Femur (tissue), 1 donor: Measurements from ENCODE around the gene PRLR.
A peak's percentile ranks its signal among the peaks of the same experiment; 100 is the strongest.
"Not testable (repeated sequence)": the region's sequence is repeated elsewhere in the genome, so short reads cannot be mapped to it uniquely, and the experiment has no call there.

Source experiments
- DNase-seq: peaks from one replicate; pipeline ENCODE4 v3.0.0-alpha.2; 2017

The PRLR gene

GRCh38 chr5:35122819-35123218 lies 107.5 kb downstream of the PRLR start:
- no peak for DNase-seq

GRCh38 chr5:35120715-35121114 lies 109.6 kb downstream of the PRLR start:
- no peak for DNase-seq

DNA sequence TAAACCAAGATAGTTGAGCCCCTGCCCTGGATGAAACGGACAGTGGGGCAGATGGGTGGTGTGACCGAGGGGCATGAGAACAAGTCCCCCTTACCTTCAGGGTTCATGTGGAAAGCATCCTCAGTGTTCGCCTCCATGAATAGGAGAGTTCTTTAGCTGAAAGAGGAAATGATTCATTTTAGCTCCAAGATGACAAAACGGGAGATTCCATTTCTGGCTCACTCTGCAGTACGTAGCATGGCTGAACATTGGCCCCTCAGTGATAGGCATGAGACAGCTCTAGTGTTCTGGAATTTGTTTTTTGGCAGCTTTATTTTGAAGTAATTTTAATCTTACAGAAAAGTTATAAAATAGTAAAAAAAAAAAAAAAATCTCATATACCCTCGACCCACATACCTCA lies 112.3 kb downstream of the PRLR start:
- DNase-seq = no peak

GRCh38 chr5:35115920-35116319 lies 114.4 kb downstream of the PRLR start:
- DNase-seq = no peak

DNA sequence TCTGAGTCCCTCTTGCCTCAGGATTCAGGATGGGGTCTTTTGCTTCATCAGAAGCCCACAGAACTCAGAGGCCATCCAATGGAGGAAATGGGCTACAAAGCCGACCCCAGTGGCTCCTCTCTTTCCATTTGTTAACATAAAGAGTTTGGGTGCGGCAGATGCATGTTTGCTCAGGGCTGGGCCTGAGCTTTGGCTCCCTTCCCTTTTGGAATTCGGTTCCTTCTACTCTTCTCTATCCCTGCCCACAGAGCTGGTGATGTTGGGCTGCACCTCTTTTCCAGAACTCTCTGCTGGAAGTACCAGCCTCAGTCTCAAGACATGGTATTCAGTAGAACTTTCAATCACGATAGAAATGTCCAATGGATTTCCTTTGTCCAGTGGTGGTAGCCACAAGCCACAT lies 115.6 kb downstream of the PRLR start:
- DNase-seq = no peak

GRCh38 chr5:35112300-35112699 lies 118.0 kb downstream of the PRLR start:
- DNase-seq = no peak

DNA sequence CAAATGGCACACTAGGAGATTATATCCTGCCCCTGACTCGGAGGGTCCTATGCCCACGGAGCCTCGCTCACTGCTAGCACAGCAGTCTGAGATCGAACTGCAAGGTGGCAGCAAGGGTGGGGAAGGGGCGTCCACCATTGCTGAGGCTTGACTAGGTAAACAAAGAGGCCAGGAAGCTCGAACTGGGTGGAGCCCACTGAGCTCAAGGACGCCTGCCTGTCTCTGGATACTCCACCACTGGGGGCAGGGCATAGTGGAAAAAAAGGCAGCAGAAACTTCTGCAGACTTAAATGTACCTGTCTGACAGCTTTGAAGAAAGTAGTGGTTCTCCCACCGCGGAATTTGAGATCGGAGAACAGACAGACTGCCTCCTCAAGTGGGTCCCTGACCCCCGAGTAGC lies 125.7 kb downstream of the PRLR start:
- DNase-seq = not testable (repeated sequence)

- no peak for DNase-seq
Observed at GRCh38 chr5:35103637-35104299, 126.5 kb downstream of the PRLR start.

DNA sequence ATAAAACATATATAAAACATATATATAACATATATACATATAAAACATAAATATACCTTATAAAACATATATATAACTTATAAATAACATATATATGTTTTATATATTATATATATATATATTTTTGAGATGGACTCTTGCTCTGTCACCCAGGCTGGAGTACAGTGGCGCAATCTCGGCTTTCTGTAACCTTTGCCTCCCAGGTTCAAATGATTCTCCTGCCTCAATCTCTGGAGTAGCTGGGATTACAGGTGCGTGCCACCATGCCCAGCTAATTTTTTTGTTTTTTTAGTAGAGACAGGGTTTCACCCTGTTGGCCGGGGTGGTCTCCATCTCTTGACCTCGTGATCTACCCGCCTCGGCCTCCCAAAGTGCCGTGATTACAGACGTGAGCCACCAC lies 128.6 kb downstream of the PRLR start:
- not testable (repeated sequence) for DNase-seq

- DNase-seq = no peak
Observed at GRCh38 chr5:35101016-35101415, 129.3 kb downstream of the PRLR start.

DNA sequence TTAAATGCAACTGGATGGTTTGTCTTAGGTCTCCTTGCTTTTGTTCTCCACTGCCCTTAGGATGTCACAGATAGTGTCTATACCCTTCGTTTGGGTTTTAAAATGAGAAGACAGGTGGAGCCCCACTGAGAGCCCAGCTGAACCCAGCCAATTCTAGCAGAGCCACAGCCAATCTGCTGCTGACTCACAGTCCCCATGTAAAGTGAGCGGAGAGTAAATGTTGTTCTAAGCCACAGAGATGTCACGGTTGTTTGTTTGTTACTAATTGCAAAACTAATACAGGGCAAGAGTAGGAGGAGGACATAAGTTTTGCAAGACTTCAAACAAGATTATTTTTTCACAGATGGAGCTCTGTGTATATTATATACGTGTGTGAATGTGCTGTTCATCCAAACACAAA lies 132.1 kb downstream of the PRLR start:
- no peak for DNase-seq

GRCh38 chr5:35096932-35097331 lies 133.4 kb downstream of the PRLR start:
- no peak for DNase-seq

DNA sequence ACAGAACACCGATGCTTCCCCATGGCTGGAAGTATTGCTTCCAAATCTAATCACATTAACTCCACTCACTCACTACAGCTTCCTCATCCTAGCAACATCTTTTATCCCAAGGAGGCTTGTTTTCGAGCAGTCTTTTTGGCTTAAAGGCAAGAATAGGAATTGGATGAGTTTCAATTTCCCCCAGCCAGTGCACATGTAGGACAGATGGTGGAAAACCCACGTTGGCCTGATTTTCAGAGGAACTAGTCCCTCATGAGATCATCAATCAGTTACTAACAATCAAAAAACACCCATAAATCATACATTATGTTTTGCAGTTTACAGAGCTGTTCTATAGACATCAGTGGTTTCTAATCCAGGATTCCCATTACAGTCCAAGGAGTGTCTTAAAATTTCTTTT lies 134.1 kb downstream of the PRLR start:
- peak; percentile 18 for DNase-seq

DNA sequence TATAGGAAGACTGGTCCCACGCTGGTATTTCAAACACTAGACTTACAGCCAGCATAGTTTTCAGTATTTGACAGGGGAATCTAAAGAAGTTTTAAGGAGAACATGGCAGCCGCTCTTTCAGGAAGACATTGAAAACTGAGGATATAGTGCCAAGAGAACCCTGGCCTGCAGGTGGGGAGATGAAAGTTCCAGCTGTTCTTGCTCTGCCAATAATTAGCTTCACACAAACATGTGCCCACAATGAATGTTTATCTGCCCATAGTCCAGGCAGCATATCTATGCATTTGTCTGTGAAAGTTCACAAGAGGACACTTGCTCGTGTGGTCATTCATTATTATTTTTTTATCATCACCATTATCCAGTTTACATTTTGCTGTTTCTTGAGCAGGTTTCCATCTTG lies 134.9 kb downstream of the PRLR start:
- DNase-seq = no peak

DNA sequence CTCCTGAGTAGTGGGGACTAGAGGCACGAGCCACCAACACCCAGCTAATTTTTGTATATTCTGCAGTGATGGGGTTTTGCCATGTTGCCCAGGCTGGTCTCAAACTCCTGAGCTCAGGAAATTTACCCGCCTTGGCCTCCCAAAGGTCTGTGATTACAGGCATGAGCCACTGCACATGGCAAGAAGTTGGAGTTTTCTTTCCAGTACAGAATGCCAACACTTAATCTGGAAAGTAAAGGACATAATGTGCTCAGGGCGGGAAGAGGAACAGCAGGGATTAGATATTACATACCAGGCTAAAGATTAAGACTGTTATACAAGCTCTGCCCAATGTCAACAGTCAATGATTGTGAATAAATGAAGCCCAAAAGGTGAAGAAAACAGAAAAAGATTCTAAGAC lies 135.3 kb downstream of the PRLR start:
- no peak for DNase-seq

- no peak for DNase-seq
Observed at GRCh38 chr5:35092703-35093102, 137.6 kb downstream of the PRLR start.

- no peak for DNase-seq
Observed at GRCh38 chr5:35091704-35092103, 138.6 kb downstream of the PRLR start.

- peak; percentile 64 for DNase-seq
Observed at GRCh38 chr5:35089334-35090314, 140.7 kb downstream of the PRLR start.

- DNase-seq = no peak
Observed at GRCh38 chr5:35087991-35088390, 142.3 kb downstream of the PRLR start.

GRCh38 chr5:35083150-35083549 lies 147.1 kb downstream of the PRLR start:
- no peak for DNase-seq

DNA sequence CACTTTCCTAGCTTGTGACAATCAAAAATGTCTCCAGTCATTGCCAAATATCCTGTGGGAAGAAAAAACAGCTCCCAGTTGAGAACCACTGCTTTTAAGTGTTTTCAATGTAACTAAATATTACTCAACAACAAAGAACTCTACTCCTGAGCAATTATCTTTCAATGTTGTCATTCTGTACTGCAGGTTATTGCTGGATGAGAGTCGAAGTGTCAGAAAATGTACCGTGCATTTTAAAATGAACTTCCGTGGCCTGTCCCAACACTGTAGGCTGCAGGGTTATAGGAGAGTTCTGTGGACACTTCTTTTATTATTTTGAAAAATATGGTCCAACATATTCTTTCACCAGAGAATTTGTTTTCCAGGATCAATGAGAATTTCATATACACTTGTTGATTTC lies 147.8 kb downstream of the PRLR start:
- no peak for DNase-seq

GRCh38 chr5:35081134-35081533 lies 149.2 kb downstream of the PRLR start:
- DNase-seq = no peak

DNA sequence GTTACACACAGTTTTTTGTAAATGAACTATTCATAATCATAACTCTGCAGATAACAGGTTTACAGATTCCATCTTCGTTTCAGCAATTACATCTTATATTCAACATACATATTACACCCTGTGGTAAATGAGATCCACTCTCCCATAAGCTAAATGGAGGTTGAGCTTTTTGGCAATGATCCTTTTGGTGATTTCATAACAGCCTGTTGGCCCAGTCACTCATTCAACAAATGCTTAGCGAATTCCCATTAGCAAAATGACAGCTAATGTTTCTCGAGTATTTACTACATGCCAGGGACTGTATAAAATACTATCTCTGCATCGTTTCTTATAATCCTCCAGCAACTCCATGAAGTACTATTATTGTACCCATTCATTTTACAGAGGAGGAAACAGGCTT lies 157.1 kb downstream of the PRLR start:
- DNase-seq = no peak

- no peak for DNase-seq
Observed at GRCh38 chr5:35069188-35069587, 161.1 kb downstream of the PRLR start.
